GM19023 (cell line): Measurements from ENCODE around the gene NVL.
"Not testable (repeated sequence)": the region's sequence is repeated elsewhere in the genome, so short reads cannot be mapped to it uniquely, and the experiment has no call there.

Experiments
- ATAC-seq: cut with Tn5 transposase; IDR thresholded peaks from one replicate; pipeline ENCODE4 v1.9.1; 2021; ENCODE audit warnings: mild to moderate bottlenecking, moderate library complexity; ENCODE audit not compliant: unreplicated experiment

The NVL gene

GRCh38 chr1:224338150-224338838 is 8.3 kb upstream of the NVL start:
- ATAC-seq: no peak

- no peak for ATAC-seq
Measured at GRCh38 chr1:224333939-224334786, 4.2 kb upstream of the NVL start.

GRCh38 chr1:224333309-224333926 is 3.4 kb upstream of the NVL start:
- ATAC-seq: peak; percentile 38

- no peak for ATAC-seq
Measured at GRCh38 chr1:224331824-224332223, 1.9 kb upstream of the NVL start.

GRCh38 chr1:224331326-224331725 is 1.4 kb upstream of the NVL start:
- no peak for ATAC-seq

- no peak for ATAC-seq
Measured at GRCh38 chr1:224329484-224329841, 509 bp downstream of the NVL start.

- no peak for ATAC-seq
Measured at GRCh38 chr1:224328644-224329043, 1.3 kb downstream of the NVL start.

GRCh38 chr1:224325959-224326358 is 4.0 kb downstream of the NVL start:
- no peak for ATAC-seq

- no peak for ATAC-seq
Measured at GRCh38 chr1:224321706-224322105, 8.3 kb downstream of the NVL start.

- no peak for ATAC-seq
Measured at GRCh38 chr1:224317383-224318045, 12.5 kb downstream of the NVL start.

GRCh38 chr1:224312025-224312424 is 17.9 kb downstream of the NVL start:
- ATAC-seq: no peak

- not testable (repeated sequence) for ATAC-seq
Measured at GRCh38 chr1:224311503-224311902, 18.5 kb downstream of the NVL start.

GRCh38 chr1:224308064-224308463 is 21.9 kb downstream of the NVL start:
- ATAC-seq: no peak

- ATAC-seq: no peak
Measured at GRCh38 chr1:224304767-224305166, 25.2 kb downstream of the NVL start.

- no peak for ATAC-seq
Measured at GRCh38 chr1:224302947-224303346, 27.0 kb downstream of the NVL start.

GRCh38 chr1:224301391-224301790 is 28.6 kb downstream of the NVL start:
- ATAC-seq: no peak

GRCh38 chr1:224300346-224300745 is 29.6 kb downstream of the NVL start:
- no peak for ATAC-seq

GRCh38 chr1:224298346-224299330 is 31.3 kb downstream of the NVL start:
- no peak for ATAC-seq

GRCh38 chr1:224294775-224295174 is 35.2 kb downstream of the NVL start:
- ATAC-seq: no peak

- ATAC-seq: no peak
Measured at GRCh38 chr1:224292419-224292818, 37.6 kb downstream of the NVL start.
